Measurements from ENCODE around the gene ZRANB3. TPM values are rescaled to one million over a fixed set of nuclear protein-coding genes. Genes with fewer than 3 reads are reported as not detected.

ZRANB3 gene
- total RNA-seq, 1 experiment from 2014 or later = 14.5 TPM

DNA sequence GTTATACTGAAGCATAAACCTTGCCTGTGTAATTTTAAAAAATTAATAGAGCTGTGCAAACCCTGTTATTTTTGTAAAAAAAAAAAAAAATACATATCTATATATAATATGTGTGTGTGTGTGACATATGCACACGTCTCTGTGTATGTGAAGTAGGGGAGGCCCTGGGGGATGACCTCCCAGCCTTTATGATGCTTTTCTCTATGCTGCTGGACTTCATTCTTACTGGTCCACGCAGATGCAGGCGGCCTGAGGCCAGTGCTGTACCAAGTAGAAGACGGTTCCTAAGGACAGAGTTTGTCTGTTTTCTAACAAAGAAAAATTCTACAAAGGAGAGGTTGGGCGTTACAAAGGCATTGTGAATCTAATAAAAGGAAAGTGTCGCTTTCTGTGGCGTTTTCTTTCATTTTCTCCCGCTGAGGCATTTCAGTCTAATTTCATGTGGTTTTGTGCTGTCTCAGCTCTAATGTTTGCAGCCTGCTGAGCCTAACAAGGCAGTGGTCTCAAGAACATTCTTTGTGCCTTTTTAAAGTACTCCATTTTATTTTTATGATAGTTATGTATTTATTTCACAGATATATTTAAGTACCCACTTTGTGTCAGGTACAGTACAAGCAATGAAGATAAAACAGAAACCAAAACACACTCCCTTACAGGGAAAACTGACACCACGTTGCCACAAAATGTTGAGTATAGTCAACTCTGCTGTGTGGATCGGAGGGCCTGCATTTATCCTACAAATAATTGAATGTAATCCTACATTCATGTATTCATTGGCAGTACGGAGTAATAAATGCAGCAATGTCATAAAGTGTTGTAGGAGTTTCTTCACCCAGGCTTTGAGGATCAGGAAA is 360.9 kb downstream of the ZRANB3 start:
- Mint-ChIP-seq H3K36me3 (ENCODE audit: insufficient read depth, unreplicated experiment) (peaks cover 32% of the 10 kb centered on the region), H3K27me3 (ENCODE audit: unreplicated experiment) (no peaks in the 10 kb centered on the region), H3K4me1 (ENCODE audit: low read depth, unreplicated experiment) (no peaks in the 10 kb centered on the region), H3K9me3 (ENCODE audit: low read depth, unreplicated experiment) (no peaks in the 10 kb centered on the region), H3K4me3 (ENCODE audit: low read depth, unreplicated experiment) (no peak overlapping the region), H3K27ac (ENCODE audit: unreplicated experiment) (no peak overlapping the region)
- no TSS peak for BruUV-seq (replicated peaks)
- TF ChIP-seq CTCF (IDR thresholded peaks at IDR 0.05; ENCODE audit: unreplicated experiment) = no peak
- no peak for DNase-seq
- intact Hi-C loops (cut with micrococcal nuclease; ENCODE audit: unreplicated experiment) = loop anchor here (10.0 kb wide), 1 partner anchor 165 kb away; no protein-coding TSS in a partner anchor
- CTCF ChIA-PET = interaction anchor here (0.6 kb wide), 1 partner anchor 151 kb away, joined by 3 read pairs; no protein-coding TSS in a partner anchor

DNA sequence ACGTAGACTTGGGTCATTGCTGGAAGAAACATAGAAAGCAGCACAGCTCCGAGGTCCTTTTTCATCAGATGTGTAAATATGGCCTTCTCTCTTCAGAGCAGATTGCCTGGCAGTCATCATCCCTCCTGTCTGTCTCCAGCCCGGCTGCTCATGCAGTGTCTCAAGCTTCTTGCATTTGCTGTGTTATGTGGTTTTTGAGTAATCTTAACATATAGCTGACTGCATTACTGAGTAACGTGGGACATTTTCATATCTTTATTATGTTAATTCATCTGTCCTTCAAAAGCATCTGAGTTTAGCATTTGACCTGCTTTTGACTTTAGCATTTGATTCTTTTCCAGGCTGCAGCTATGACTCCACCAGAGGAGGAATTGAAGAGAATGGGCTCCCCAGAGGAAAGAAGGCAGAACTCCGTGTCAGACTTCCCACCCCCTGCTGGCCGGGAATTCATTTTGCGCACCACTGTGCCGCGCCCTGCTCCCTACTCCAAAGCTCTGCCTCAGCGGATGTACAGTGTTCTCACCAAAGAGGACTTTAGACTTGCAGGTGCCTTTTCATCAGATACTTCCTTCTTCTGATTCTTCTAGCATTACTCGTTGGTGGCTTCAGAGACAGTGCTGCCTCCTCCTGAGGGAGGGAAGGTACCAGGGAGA is 362.7 kb downstream of the ZRANB3 start:
- Mint-ChIP-seq H3K9me3 (ENCODE audit: low read depth, unreplicated experiment) (no peaks in the 10 kb centered on the region), H3K4me3 (ENCODE audit: low read depth, unreplicated experiment) (no peak overlapping the region), H3K4me1 (ENCODE audit: low read depth, unreplicated experiment) (no peaks in the 10 kb centered on the region), H3K27me3 (ENCODE audit: unreplicated experiment) (no peaks in the 10 kb centered on the region), H3K27ac (ENCODE audit: unreplicated experiment) (no peak overlapping the region), H3K36me3 (ENCODE audit: insufficient read depth, unreplicated experiment) (peaks cover 31% of the 10 kb centered on the region)
- intact Hi-C loops (cut with micrococcal nuclease; ENCODE audit: unreplicated experiment) = loop anchor here (10.0 kb wide), 1 partner anchor 164 kb away; no protein-coding TSS in a partner anchor
- CTCF ChIA-PET = interaction anchor here (0.9 kb wide), 1 partner anchor 179 kb away, joined by 3 read pairs; no protein-coding TSS in a partner anchor
- no peak for TF ChIP-seq CTCF (IDR thresholded peaks at IDR 0.05; ENCODE audit: unreplicated experiment)
- no TSS peak for BruUV-seq (replicated peaks)
- no peak for DNase-seq

DNA sequence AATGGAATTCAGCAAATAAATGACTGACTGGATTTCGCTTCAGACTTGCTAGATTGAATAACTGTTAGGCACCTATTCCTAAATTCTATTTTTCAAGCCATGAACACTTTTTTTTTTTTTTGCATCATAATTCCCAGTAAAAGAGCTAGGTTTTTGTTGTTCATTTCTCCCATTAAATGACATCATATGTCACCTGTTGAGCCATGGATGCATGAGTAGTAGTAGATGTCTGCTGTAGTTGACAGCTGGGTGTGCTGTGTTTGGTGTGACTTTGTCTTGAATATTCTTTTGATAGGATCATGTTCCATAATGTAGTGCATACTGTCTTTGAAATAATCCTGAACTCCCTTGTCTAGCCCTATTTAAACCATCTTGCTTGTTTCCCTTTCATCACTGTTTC is 363.7 kb downstream of the ZRANB3 start:
- CTCF ChIA-PET = no interaction called here
- no peak for DNase-seq
- TF ChIP-seq CTCF (IDR thresholded peaks at IDR 0.05; ENCODE audit: unreplicated experiment) = no peak
- Mint-ChIP-seq H3K4me3 (ENCODE audit: low read depth, unreplicated experiment) (no peak overlapping the region), H3K4me1 (ENCODE audit: low read depth, unreplicated experiment) (no peaks in the 10 kb centered on the region), H3K27me3 (ENCODE audit: unreplicated experiment) (no peaks in the 10 kb centered on the region), H3K9me3 (ENCODE audit: low read depth, unreplicated experiment) (no peaks in the 10 kb centered on the region), H3K27ac (ENCODE audit: unreplicated experiment) (no peak overlapping the region), H3K36me3 (ENCODE audit: insufficient read depth, unreplicated experiment) (peaks cover 28% of the 10 kb centered on the region)
- no TSS peak for BruUV-seq (replicated peaks)
- intact Hi-C loops (cut with micrococcal nuclease; ENCODE audit: unreplicated experiment) = loop anchor here (10.0 kb wide), 1 partner anchor 162 kb away; no protein-coding TSS in a partner anchor

DNA sequence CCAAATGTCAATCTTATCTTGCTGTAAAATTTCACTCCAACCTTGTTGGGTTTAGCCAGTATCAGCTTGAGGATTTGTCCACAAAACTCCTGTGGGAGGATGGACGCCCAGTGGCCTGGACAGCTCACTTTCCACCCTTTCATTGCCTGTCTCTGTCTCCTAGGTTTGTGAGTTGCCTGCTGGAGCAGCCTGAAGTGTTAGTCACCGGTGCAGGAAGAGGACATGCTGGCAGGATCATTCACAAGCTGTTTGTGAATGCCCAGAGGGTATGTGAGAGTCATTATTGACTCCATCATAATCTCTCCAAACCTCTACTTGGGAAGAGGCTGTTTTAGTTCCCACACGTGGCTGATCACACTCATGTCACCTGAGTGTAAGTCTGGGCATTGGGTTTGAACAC is 366.6 kb downstream of the ZRANB3 start:
- H3K9me3 Mint-ChIP-seq (ENCODE audit: low read depth, unreplicated experiment) = no peaks in the 10 kb centered on the region
- no peak overlapping the region for H3K4me3 Mint-ChIP-seq (ENCODE audit: low read depth, unreplicated experiment)
- CTCF ChIA-PET = no interaction called here
- DNase-seq = peak; percentile 5
- no peak for TF ChIP-seq CTCF (IDR thresholded peaks at IDR 0.05; ENCODE audit: unreplicated experiment)
- no peaks in the 10 kb centered on the region for H3K4me1 Mint-ChIP-seq (ENCODE audit: low read depth, unreplicated experiment)
- no peaks in the 10 kb centered on the region for H3K27me3 Mint-ChIP-seq (ENCODE audit: unreplicated experiment)
- no peak overlapping the region for H3K27ac Mint-ChIP-seq (ENCODE audit: unreplicated experiment)
- intact Hi-C loops (cut with micrococcal nuclease; ENCODE audit: unreplicated experiment) = loop anchor here (10.0 kb wide), 1 partner anchor 160 kb away; no protein-coding TSS in a partner anchor
- BruUV-seq (replicated peaks) = no TSS peak
- H3K36me3 Mint-ChIP-seq (ENCODE audit: insufficient read depth, unreplicated experiment) = peaks cover 25% of the 10 kb centered on the region

Data from Calu3 (cell line).